NT2/D1 (cell line): ENCODE results near the gene DBN1.
A peak's percentile ranks its signal among the peaks of the same experiment; 100 is the strongest.

Experiments
- DNase-seq: peaks from one replicate; pipeline ENCODE4 v3.0.0-alpha.2; 2011; ENCODE audit warnings: low read depth, low spot score
- H3K27me3 ChIP-seq: 2 replicates; pipeline ENCODE4 v1.6.0; 2011; ENCODE audit warnings: mild to moderate bottlenecking; ENCODE audit not compliant: insufficient read length, insufficient read depth
- H3K36me3 ChIP-seq: 2 replicates; pipeline ENCODE4 v1.6.1; 2011; ENCODE audit warnings: mild to moderate bottlenecking, low read length, mixed read lengths; ENCODE audit not compliant: insufficient read depth, insufficient read length
- H3K4me1 ChIP-seq: 2 replicates; pipeline ENCODE4 v1.5.1; 2011; ENCODE audit not compliant: insufficient read depth, insufficient read length
- H3K4me3 ChIP-seq: 2 replicates; pipeline ENCODE4 v1.5.1; 2011; ENCODE audit warnings: low read depth; ENCODE audit not compliant: insufficient read length
- H3K9ac ChIP-seq: 2 replicates; pipeline ENCODE4 v1.6.0; 2011; ENCODE audit warnings: low read depth; ENCODE audit not compliant: insufficient read length
- H3K9me3 ChIP-seq: 2 replicates; pipeline ENCODE4 v1.5.1; 2011; ENCODE audit warnings: mild to moderate bottlenecking, low read length; ENCODE audit not compliant: insufficient read depth
- SUZ12 ChIP-seq: IDR thresholded peaks from 2 replicates; pipeline ENCODE4 v1.6.1; 2011; ENCODE audit not compliant: insufficient read length, insufficient read depth; ENCODE audit errors: extremely low read depth
- YY1 ChIP-seq: IDR thresholded peaks from 2 replicates; pipeline ENCODE4 v1.6.1; 2011; ENCODE audit not compliant: insufficient read length, insufficient read depth
- ZNF274 ChIP-seq: IDR thresholded peaks from 2 replicates; pipeline ENCODE4 v1.6.1; 2011; ENCODE audit warnings: mild to moderate bottlenecking, low read depth, low read length

DBN1 gene

GRCh38 chr5:177453852-177454396 lies 19.5 kb downstream of the DBN1 start:
- Histone ChIP-seq H3K36me3 (peaks cover 29% of the 10 kb centered on the region), H3K4me3 (peak overlapping the region; percentile 78), H3K27me3 (peaks cover 12% of the 10 kb centered on the region), H3K9me3 (peaks cover 21% of the 10 kb centered on the region; the same call in 1 of the 2 replicates), H3K9ac (peak overlapping the region; percentile 85), H3K4me1 (peaks cover 3% of the 10 kb centered on the region)
- no peak for DNase-seq
- no peak for TF ChIP-seq YY1
- TF ChIP-seq ZNF274 = no peak
- no peak for TF ChIP-seq SUZ12

- TF ChIP-seq ZNF274 (no peak), SUZ12 (no peak), YY1 (no peak)
- H3K36me3 ChIP-seq = peaks cover 20% of the 10 kb centered on the region
- H3K9ac ChIP-seq = peak overlapping the region; percentile 18
- H3K4me3 ChIP-seq = no peak overlapping the region
- H3K9me3 ChIP-seq = peaks cover 18% of the 10 kb centered on the region; the same call in 1 of the 2 replicates
- DNase-seq = no peak
- peaks cover 12% of the 10 kb centered on the region for H3K27me3 ChIP-seq
- H3K4me1 ChIP-seq = peaks cover 10% of the 10 kb centered on the region
These were observed 20.5 kb downstream of the DBN1 start for GRCh38 chr5:177452688-177453638.

- Histone ChIP-seq H3K9me3 (peaks cover 3% of the 10 kb centered on the region; the same call in 1 of the 2 replicates), H3K9ac (no peak overlapping the region), H3K36me3 (peaks cover 6% of the 10 kb centered on the region), H3K4me3 (no peak overlapping the region), H3K4me1 (peaks cover 14% of the 10 kb centered on the region), H3K27me3 (peaks cover 17% of the 10 kb centered on the region)
- TF ChIP-seq YY1 (no peak), SUZ12 (no peak), ZNF274 (no peak)
- no peak for DNase-seq
These were observed 22.6 kb downstream of the DBN1 start for GRCh38 chr5:177450667-177451424.

GRCh38 chr5:177449140-177450061 lies 24.0 kb downstream of the DBN1 start:
- no peak for DNase-seq
- H3K9ac ChIP-seq = peak overlapping the region; percentile 13
- H3K9me3 ChIP-seq = no peaks in the 10 kb centered on the region
- TF ChIP-seq SUZ12 (no peak), ZNF274 (no peak), YY1 (no peak)
- peaks cover 15% of the 10 kb centered on the region for H3K4me1 ChIP-seq
- H3K4me3 ChIP-seq = no peak overlapping the region
- peaks cover 17% of the 10 kb centered on the region for H3K27me3 ChIP-seq
- H3K36me3 ChIP-seq = peaks cover 6% of the 10 kb centered on the region

GRCh38 chr5:177448244-177448950 lies 25.0 kb downstream of the DBN1 start:
- no peak for DNase-seq
- no peak for TF ChIP-seq YY1
- TF ChIP-seq ZNF274 = no peak
- no peak for TF ChIP-seq SUZ12
- Histone ChIP-seq H3K4me3 (no peak overlapping the region), H3K9me3 (no peaks in the 10 kb centered on the region), H3K4me1 (peaks cover 16% of the 10 kb centered on the region), H3K36me3 (peaks cover 14% of the 10 kb centered on the region), H3K9ac (no peak overlapping the region), H3K27me3 (peaks cover 11% of the 10 kb centered on the region)

GRCh38 chr5:177447611-177448243 lies 25.7 kb downstream of the DBN1 start:
- peaks cover 15% of the 10 kb centered on the region for H3K4me1 ChIP-seq
- peaks cover 19% of the 10 kb centered on the region for H3K36me3 ChIP-seq
- no peak for TF ChIP-seq ZNF274
- TF ChIP-seq YY1 = no peak
- TF ChIP-seq SUZ12 = no peak
- no peak for DNase-seq
- H3K27me3 ChIP-seq = peaks cover 7% of the 10 kb centered on the region
- H3K4me3 ChIP-seq = peak overlapping the region; percentile 29
- H3K9ac ChIP-seq = peak overlapping the region; percentile 62
- H3K9me3 ChIP-seq = no peaks in the 10 kb centered on the region
